Hepatocyte (in vitro differentiated cells): ENCODE measurements around the gene HORMAD2.

Experiments
- EZH2 ChIP-seq: fragments of 200-600 bp; sonication (generic); IDR thresholded peaks from 2 replicates; pipeline ENCODE4 v1.6.1; 2016; ENCODE audit warnings: antibody characterized with exemption, mild to moderate bottlenecking, borderline replicate concordance
- EZH2phosphoT487 ChIP-seq: fragments of 200-600 bp; sonication (generic); IDR thresholded peaks from one replicate; pipeline ENCODE4 v1.6.1; 2018; ENCODE audit warnings: antibody characterized with exemption, mild to moderate bottlenecking, low read depth, moderate library complexity; ENCODE audit not compliant: unreplicated experiment, severe bottlenecking
- TF ChIP-seq, protein P1 (sequence below): fragments of 200-600 bp; sonication (generic); IDR thresholded peaks from 2 replicates; pipeline ENCODE4 v1.5.1; 2016; ENCODE audit warnings: antibody characterized with exemption, mild to moderate bottlenecking; ENCODE audit not compliant: poor library complexity

DNA sequence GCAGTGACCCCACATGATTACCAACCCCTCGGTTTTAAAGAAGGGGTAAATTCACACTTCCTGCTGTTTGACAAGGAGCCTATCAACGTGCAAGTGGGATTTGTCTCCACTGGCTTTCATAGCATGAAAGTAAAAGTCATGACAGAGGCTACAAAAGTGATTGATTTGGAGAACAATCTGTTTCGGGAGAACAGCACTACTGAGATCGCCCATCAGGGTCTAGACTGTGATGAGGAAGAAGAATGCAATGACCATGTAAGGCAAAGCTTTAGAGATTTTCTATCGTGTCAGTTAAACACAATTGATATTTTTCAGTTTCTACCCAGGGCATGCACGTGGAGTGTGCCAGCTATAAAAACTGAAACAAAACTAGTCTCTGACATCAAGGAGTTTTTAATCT lies 41.7 kb downstream of the HORMAD2 start:
- TF ChIP-seq EZH2 (no peak), EZH2phosphoT487 (no peak)
- TF ChIP-seq, protein P1, sequence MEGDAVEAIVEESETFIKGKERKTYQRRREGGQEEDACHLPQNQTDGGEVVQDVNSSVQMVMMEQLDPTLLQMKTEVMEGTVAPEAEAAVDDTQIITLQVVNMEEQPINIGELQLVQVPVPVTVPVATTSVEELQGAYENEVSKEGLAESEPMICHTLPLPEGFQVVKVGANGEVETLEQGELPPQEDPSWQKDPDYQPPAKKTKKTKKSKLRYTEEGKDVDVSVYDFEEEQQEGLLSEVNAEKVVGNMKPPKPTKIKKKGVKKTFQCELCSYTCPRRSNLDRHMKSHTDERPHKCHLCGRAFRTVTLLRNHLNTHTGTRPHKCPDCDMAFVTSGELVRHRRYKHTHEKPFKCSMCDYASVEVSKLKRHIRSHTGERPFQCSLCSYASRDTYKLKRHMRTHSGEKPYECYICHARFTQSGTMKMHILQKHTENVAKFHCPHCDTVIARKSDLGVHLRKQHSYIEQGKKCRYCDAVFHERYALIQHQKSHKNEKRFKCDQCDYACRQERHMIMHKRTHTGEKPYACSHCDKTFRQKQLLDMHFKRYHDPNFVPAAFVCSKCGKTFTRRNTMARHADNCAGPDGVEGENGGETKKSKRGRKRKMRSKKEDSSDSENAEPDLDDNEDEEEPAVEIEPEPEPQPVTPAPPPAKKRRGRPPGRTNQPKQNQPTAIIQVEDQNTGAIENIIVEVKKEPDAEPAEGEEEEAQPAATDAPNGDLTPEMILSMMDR = no peak
